Stimulated activated CD4-positive, alpha-beta T cell treated with anti-CD3 and anti-CD28 coated beads, Interleukin-12 subunit alpha, Interleukin-12 subunit beta, amount 100 ng/mL, for 48 hours (primary cell): ENCODE measurements around the gene PLXNB2.
"Not testable (repeated sequence)": the region's sequence is repeated elsewhere in the genome, so short reads cannot be mapped to it uniquely, and the experiment has no call there.

Source experiments
- DNase-seq, 3 donors: peaks; one replicate each; pipeline ENCODE4 v3.0.0-alpha.2; 2020; ENCODE audit warnings: low read depth in 2 of 3, low spot score in 1 of 3

Gene PLXNB2

DNA sequence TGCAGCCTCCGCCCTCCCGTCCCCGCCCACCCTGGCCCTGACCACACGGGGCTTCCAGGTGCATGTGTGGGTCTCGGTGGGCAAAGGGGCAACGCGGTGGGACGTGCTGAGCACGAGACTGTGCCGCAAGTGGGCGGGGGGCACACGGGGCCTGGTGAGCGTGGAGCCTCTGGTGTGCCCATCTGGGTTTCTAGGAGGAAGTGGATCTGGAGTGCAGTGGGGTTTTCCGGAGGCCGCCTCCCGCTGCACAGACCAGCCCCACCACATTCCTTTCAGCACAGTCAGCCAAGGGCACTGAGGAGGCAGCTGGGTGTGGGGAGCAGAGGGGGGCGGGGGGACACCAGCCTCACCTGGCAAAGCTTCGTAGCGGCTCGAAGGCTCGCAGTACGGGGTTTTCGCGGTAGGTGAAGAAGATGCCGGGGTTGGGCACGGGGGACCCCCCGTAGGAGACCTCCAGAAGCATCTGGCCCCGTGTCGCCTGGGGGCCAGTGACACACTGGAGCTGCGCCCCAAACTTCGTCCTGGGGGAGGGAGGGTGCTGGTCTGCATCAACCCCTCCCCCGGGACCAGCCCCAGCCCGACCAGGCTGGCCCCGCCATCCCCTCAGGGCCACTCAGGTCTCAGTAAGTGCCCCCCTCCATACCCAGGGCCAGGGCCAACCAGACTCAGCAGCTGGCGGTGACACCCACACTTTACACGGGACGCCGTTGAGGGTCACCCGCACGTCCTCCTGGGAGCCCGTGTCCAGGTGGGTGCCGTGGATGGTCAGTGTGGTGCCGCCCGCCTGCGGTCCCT lies 24.9 kb downstream of the PLXNB2 start:
- DNase-seq: no peak

GRCh38 chr22:50281957-50282356 lies 25.5 kb downstream of the PLXNB2 start:
- no peak for DNase-seq

GRCh38 chr22:50281384-50281760 lies 26.1 kb downstream of the PLXNB2 start:
- no peak for DNase-seq

- DNase-seq: no peak
Observed at GRCh38 chr22:50280708-50281383, 26.6 kb downstream of the PLXNB2 start.

DNA sequence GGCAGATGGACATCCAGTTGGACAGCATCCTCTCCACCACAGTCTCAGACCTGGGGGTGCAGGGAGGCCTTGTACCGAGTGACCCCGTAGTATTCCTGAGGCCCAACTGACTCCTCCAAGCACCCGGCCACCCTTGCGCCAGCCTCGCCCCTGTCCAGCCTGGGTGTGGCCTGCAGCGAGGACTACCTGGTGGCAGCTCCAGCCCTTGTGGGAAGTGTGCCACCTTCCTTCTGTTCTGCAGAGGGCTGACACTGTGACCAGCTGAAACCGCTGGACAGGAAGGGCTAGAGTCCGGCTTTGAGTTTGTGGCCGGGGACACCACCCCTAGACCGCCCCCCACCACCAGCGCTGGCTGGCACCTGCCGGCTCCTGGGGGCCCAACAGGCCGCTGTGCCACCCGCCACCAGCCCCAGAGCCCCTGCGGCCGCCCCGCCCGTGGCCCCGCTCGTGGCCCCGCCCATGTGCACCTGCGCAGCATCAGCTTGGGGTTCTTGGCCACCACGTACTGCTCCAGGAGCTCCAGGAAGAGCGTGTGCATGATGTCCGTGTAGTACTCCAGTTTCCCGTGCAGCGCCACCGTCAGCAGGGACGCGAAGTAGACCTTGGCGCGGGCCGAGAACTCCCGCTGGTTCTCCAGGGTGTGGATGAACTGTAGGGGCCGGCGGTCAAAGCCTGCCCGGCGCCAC lies 27.3 kb downstream of the PLXNB2 start:
- DNase-seq: no peak

- DNase-seq: no peak
Observed at GRCh38 chr22:50278956-50279619, 28.4 kb downstream of the PLXNB2 start.

- no peak for DNase-seq
Observed at GRCh38 chr22:50278461-50278860, 29.0 kb downstream of the PLXNB2 start.

DNA sequence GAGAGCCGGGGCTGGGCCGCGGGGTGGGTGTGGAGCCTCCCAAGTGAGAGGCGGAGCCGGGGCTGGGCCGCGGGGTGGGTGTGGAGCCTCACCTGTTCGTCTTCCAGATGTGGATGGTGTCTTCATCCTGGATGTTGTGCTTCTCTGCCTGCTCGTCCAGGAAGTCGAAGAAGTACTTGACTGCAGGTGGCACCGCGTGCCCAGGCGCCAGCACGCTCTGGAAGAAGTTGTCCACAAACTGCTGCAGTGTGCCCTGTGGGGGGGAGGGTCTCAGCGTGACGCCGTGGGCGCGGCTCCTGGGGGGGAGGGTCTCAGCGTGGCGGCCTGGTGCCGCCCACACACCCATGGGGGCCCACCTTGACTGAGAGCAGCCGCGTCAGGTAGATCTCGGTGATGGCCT lies 29.7 kb downstream of the PLXNB2 start:
- DNase-seq: no peak

GRCh38 chr22:50276143-50276542 lies 31.3 kb downstream of the PLXNB2 start:
- peak in 1 of 3 donors; percentile 35 for DNase-seq

DNA sequence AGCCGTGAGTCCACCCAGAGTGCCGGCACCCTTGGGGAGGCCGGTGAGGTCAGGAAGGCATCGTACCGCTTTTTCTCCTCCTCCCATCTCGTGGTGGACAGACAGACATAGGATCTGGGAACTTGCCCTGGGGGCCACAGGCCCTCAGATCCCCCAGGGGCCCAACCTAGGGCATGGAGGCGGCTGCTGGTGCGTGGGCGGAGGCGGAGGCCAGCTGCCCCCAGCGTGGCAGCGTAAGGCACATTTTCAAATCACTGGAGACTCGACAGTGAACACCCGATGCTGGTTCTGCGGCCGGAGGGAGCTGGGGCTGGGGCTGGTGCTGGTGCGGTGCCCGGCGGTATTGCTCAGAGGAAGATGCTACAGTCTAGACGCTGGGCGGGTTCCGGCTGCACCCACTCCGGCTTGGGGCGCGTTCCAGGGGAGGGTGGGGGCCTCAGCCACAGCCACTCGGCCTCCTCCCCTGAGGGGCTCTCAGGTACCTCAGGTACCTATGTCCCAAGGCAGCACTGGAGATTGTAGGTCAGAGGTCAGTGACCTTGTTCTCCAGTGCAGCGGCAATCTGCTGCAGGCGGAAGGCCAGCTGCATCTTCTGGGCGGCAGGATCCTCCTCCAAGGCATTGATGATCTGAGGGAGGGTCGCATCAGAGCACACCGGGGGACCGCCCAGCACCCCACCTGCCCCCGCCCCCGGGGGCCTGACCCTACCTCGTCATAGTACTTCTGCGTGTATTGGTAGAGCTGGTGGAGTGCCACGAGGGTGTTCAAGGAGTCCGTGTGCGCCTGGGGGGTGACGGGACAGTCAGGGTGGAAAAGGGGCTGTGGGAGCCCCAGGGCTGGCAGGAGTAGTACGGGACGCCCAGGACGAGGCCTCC lies 32.0 kb downstream of the PLXNB2 start:
- DNase-seq: no peak

- no peak for DNase-seq
Observed at GRCh38 chr22:50274771-50275170, 32.7 kb downstream of the PLXNB2 start.

DNA sequence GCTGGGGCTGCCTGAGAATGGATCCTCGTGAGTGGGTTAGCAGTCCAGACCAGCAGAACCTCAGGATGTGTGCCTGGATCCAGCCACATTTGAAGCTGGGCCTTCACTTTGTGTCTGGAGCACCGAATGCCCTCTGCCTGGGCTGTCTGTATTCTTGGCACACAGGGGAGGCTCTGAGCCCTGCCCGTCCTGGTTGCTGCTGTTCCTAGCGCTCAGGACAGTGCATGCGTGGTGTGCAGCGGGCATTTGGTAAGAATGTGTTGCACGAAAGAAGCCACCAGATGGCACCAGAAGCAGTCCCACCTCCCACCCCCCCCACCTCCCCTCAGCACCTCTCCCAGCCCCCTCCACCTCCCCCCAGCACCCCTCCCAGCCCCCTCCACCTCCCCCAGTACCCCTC lies 33.1 kb downstream of the PLXNB2 start:
- peak in 1 of 3 donors; percentile 24 for DNase-seq

DNA sequence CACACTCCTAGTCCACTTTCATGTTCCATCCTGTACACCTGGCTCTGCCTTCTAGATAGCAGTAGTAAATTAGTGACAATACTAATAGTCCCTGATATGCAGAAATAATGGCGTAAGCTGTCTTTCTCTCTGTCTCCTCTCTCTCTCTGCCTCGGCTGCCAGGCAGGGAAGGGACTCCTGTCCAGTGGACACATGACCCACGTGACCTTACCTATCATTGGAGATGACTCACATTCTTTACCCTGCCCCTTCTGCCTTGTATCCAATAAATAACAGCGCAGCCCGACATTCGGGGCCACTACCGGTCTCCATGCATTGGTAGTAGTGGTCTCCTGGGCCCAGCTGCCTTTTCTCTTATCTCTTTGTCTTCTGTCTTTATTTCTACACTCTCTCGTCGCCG lies 33.7 kb downstream of the PLXNB2 start:
- not testable (repeated sequence) for DNase-seq

- DNase-seq: not testable (repeated sequence)
Observed at GRCh38 chr22:50273352-50273751, 34.1 kb downstream of the PLXNB2 start.

DNA sequence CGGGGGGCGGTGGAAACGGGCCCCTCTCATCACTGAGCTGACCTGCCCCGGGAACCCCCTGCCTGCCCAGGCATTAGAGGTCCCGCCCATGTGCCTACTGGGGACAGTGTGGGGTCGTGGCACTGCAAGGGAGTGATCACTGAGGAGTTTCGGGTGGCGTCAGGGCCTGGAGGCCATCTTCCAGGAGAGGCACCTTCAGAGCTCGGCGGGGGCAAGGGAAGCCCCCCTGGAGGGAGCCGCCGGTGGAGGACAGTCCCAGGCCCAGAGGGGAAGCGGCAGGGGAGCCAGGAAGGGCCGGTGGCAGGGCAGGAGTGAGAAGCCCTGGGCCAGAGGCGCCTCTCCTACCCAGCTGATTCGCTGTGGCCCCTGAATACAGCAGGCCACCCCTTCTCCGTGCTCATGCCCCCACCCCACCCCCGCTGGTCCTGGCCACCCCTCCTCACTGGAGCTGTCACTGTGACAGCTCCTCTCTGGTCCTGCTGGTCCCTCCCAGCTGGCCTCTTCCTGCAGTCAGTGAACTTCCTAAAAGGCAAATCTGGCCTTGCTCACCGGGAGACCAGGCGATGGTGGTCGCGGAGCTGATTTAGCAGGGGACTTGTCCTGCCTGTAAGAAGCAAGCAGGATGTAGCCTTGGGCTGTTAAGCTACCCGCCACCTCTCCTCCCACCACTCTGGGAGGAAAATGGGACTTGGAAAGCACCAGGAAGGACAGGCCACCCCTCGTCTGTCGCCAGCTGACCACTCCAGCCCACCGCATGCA lies 35.2 kb downstream of the PLXNB2 start:
- DNase-seq: no peak

DNA sequence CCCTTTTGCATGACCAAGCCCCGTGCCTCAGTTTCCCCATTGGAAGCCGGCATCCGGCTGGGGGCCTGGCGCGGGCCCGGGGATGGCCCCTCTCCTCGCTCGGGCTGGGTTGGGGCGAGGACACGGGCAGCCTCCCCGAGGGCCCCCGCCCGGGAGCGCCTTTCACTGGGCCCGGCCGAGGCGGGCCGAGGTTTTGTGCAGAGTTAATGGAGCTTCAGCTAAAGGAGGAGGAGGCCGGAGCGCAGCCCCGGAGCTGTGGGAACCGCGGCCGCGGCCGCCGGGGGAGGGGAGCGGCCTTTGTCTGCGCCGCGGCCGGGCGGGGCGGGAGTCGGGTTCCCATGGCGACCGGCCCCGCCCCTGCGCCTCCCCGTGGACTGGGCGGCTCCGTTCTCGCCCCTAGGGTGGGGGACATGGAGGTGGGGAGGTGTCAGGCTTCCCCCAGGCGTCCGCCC lies 35.9 kb downstream of the PLXNB2 start:
- DNase-seq: peak in 1 of 3 donors; percentile 56

- peak in 2 of 3 donors; percentile 52 to 61 for DNase-seq
Observed at GRCh38 chr22:50270666-50271394, 36.6 kb downstream of the PLXNB2 start.

- DNase-seq: peak in 2 of 3 donors; percentile 53 to 54
Observed at GRCh38 chr22:50269970-50270665, 37.3 kb downstream of the PLXNB2 start, which contains the start of gene MAPK11. Gene MAPK11 (minus strand): TSS chr22:50270380. CDS start chr22:50270292, 88 bp downstream.
